IMR-90 (cell line): Measurements from ENCODE around the gene ATP8B2. TPM values are rescaled to one million over a fixed set of nuclear protein-coding genes. Genes with fewer than 3 reads are reported as not detected.
"Not testable (repeated sequence)": the region's sequence is repeated elsewhere in the genome, so short reads cannot be mapped to it uniquely, and the experiment has no call there.

Source experiments
- ATAC-seq: fragments of 200-7000 bp; cut with Tn5 transposase; 2 replicates; pipeline ENCODE4 v1.9.1; 2020; ENCODE audit warnings: low read depth, mild to moderate bottlenecking, moderate library complexity
- BruUV-seq: library from RNA; stranded (reverse); fragments of 400-500 nt; replicated peaks from 2 replicates; lab custom pipeline; 2021; lab: Mats Ljungman, UMichigan
- CTCF ChIA-PET: fragments of 300-600 bp; formaldehyde crosslinking; extraction: SDS; loops from one replicate; lab custom pipeline; 2021; ENCODE audit warnings: antibody characterized with exemption; lab: Yijun Ruan, JAX
- POLR2A ChIA-PET: fragments of 300-600 bp; sonication (Branson Sonifier 250); formaldehyde crosslinking; loops from one replicate; lab custom pipeline; 2022; ENCODE audit warnings: antibody characterized with exemption; ENCODE audit not compliant: unreplicated experiment; lab: Charles Lee
- DNase-seq: peaks from one replicate; pipeline ENCODE4 v3.0.0; 2013
- H2AFZ ChIP-seq: replicated peaks from 2 replicates; pipeline ENCODE3; 2013; ENCODE audit warnings: low read length, mild to moderate bottlenecking; ENCODE audit not compliant: poor library complexity
- H2AK5ac ChIP-seq: 2 replicates; pipeline ENCODE4 v1.6.1; 2013; ENCODE audit warnings: low read depth, low read length, inconsistent platforms
- H2AK9ac ChIP-seq: replicated peaks from 2 replicates; pipeline ENCODE3; 2013; ENCODE audit warnings: mild to moderate bottlenecking, low read depth, low read length, moderate library complexity; ENCODE audit not compliant: poor library complexity
- H2BK120ac ChIP-seq: 2 replicates; pipeline ENCODE4 v1.6.1; 2013; ENCODE audit warnings: low read depth, low read length, inconsistent platforms
- H2BK15ac ChIP-seq: 3 replicates; pipeline ENCODE4 v1.6.1; 2013; ENCODE audit warnings: low read depth, low read length, inconsistent platforms
- H2BK20ac ChIP-seq: 2 replicates; pipeline ENCODE4 v1.6.1; 2013; ENCODE audit warnings: low read depth, mild to moderate bottlenecking, inconsistent platforms, low read length, moderate library complexity
- H2BK5ac ChIP-seq: 2 replicates; pipeline ENCODE4 v1.6.1; 2013; ENCODE audit warnings: mild to moderate bottlenecking, low read depth, low read length, inconsistent platforms; ENCODE audit not compliant: poor library complexity, severe bottlenecking
- H3K14ac ChIP-seq: replicated peaks from 2 replicates; pipeline ENCODE4 v1.6.1; 2013; ENCODE audit warnings: low read depth, low read length, inconsistent platforms
- H3K18ac ChIP-seq: 2 replicates; pipeline ENCODE4 v1.6.1; 2013; ENCODE audit warnings: low read depth, low read length, control low read depth
- H3K23ac ChIP-seq: 2 replicates; pipeline ENCODE4 v1.6.1; 2013; ENCODE audit warnings: low read depth, low read length, inconsistent platforms
- H3K27ac ChIP-seq: 2 replicates; pipeline ENCODE4 v1.5.1; 2013; ENCODE audit warnings: mild to moderate bottlenecking, control low read depth, low read length; ENCODE audit not compliant: insufficient read depth
- H3K27me3 ChIP-seq: 2 replicates; pipeline ENCODE4 v1.6.1; 2013; ENCODE audit warnings: low read length; ENCODE audit not compliant: control insufficient read depth, insufficient read depth
- H3K36me3 ChIP-seq: 2 replicates; pipeline ENCODE4 v1.6.1; 2013; ENCODE audit warnings: low read length, mixed read lengths; ENCODE audit not compliant: control insufficient read depth, insufficient read depth
- H3K4ac ChIP-seq: 2 replicates; pipeline ENCODE4 v1.6.1; 2013; ENCODE audit warnings: low read depth, low read length, inconsistent platforms
- H3K4me1 ChIP-seq: 2 replicates; pipeline ENCODE4 v1.6.1; 2013; ENCODE audit warnings: low read length, mixed read lengths; ENCODE audit not compliant: control insufficient read depth, insufficient read depth
- H3K4me2 ChIP-seq: 2 replicates; pipeline ENCODE4 v1.6.1; 2013; ENCODE audit warnings: low read depth, mild to moderate bottlenecking, control low read depth, low read length, moderate library complexity
- H3K4me3 ChIP-seq: 2 replicates; pipeline ENCODE4 v1.5.1; 2013; ENCODE audit warnings: low read depth, mild to moderate bottlenecking, control low read depth, low read length, moderate library complexity; ENCODE audit not compliant: insufficient read depth
- H3K56ac ChIP-seq: 2 replicates; pipeline ENCODE4 v1.6.1; 2013; ENCODE audit warnings: low read length, inconsistent platforms; ENCODE audit not compliant: insufficient read depth; ENCODE audit errors: extremely low read depth
- H3K79me1 ChIP-seq, 2 experiments: 2 replicates each; pipeline ENCODE4 v1.6.1; 2013; ENCODE audit warnings: low read length in 2 of 2, inconsistent platforms in 1 of 2, low read depth in 1 of 2
- H3K9ac ChIP-seq: 2 replicates; pipeline ENCODE4 v1.6.1; 2013; ENCODE audit warnings: low read depth, low read length, control low read depth
- H3K9me1 ChIP-seq: 2 replicates; pipeline ENCODE4 v1.6.1; 2013; ENCODE audit warnings: low read length, inconsistent platforms; ENCODE audit not compliant: insufficient read depth
- H3K9me3 ChIP-seq: 2 replicates; pipeline ENCODE4 v1.6.1; 2013; ENCODE audit warnings: low read length; ENCODE audit not compliant: control insufficient read depth, insufficient read depth
- H4K20me1 ChIP-seq: 2 replicates; pipeline ENCODE4 v1.6.1; 2013; ENCODE audit warnings: low read length, inconsistent platforms; ENCODE audit not compliant: insufficient read depth
- H4K5ac ChIP-seq: 2 replicates; pipeline ENCODE4 v1.6.1; 2013; ENCODE audit warnings: mild to moderate bottlenecking, low read depth, low read length, control low read depth
- H4K8ac ChIP-seq, 2 experiments: 2 replicates each; pipeline ENCODE4 v1.6.1; 2013; ENCODE audit warnings: low read depth in 2 of 2, low read length in 2 of 2, control low read depth in 1 of 2, inconsistent platforms in 1 of 2
- H4K91ac ChIP-seq: 2 replicates; pipeline ENCODE4 v1.6.1; 2013; ENCODE audit warnings: low read depth, low read length, inconsistent platforms; ENCODE audit not compliant: insufficient read depth
- WGBS, 2 experiments: methylation state at CpG; one replicate each; pipeline versions ENCODE4 v1.1.5 to v1.1.7; 2013; ENCODE audit warnings: missing lambda C conversion rate in 2 of 2; ENCODE audit not compliant: insufficient read length in 1 of 2; ENCODE audit errors: extremely low coverage in 2 of 2; 5-methylcytosine and 5-hydroxymethylcytosine counted together
- dilution Hi-C: fragments of 300-500 bp; cut with HindIII; formaldehyde crosslinking; loops from one replicate; pipeline ENCODE4 v1.14.3; 2018; ENCODE audit warnings: low sequenced_read_pairs; ENCODE audit not compliant: unreplicated experiment
- in situ Hi-C: fragments of 300-500 bp; cut with MboI; formaldehyde crosslinking; loops from 3 replicates; pipeline ENCODE4 v1.14.3; 2019; ENCODE audit warnings: low sequenced_read_pairs, inconsistent platforms, mixed read lengths
- intact Hi-C: fragments of 100-400 bp; cut with micrococcal nuclease; formaldehyde crosslinking; loops from 2 replicates; pipeline ENCODE4 v1.10.0; 2022
- polyA plus RNA-seq, 3 experiments: library from polyadenylated mRNA; depleted of rRNA; stranded (reverse); fragments of >200 nt; gene quantifications; 2 replicates each; pipeline ENCODE4 v1.2.3, GENCODE V29; 2012; ENCODE audit warnings: low replicate concordance in 1 of 3
- total RNA-seq: library from RNA; depleted of rRNA; stranded (reverse); fragments of >200 nt; gene quantifications from 2 replicates; pipeline ENCODE4 v1.2.3, GENCODE V29; 2012

Gene ATP8B2
- total and polyA plus RNA-seq, 2 of the 4 experiments (the other 2 are of a cell fraction) = 79.4 to 91.0 TPM

DNA sequence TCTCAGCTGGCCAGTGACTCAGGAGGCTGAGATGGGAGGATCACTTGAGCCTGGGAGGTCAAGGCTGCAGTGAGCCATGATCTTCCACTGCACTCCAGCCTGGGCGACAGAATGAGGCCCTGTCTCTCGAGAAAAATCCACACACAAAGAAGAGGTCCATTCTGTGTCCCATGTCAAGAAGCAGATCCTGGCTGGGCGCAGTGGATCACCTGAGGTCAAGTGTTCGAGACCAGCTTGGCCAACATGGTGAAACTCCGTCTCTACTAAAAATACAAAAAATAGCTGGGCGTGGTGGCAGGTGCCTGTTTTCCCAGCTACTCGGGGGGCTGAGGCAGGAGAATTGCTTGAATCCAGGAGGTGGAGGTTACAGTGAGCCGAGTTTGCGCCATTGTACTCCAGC is 16.0 kb downstream of the ATP8B2 start:
- H3K9me3 ChIP-seq, H3K27me3 ChIP-seq, H3K56ac ChIP-seq, in situ Hi-C loops, H3K4ac ChIP-seq, H2AK9ac ChIP-seq, dilution Hi-C loops, H3K9ac ChIP-seq, H2AK5ac ChIP-seq, H3K23ac ChIP-seq, H2BK15ac ChIP-seq, POLR2A ChIA-PET, H2BK20ac ChIP-seq, intact Hi-C loops, H4K5ac ChIP-seq, DNase-seq, H2AFZ ChIP-seq, H3K18ac ChIP-seq, H3K27ac ChIP-seq, H4K91ac ChIP-seq, BruUV-seq, H3K4me3 ChIP-seq, H2BK5ac ChIP-seq, ATAC-seq, H3K4me1 ChIP-seq, H3K14ac ChIP-seq, CTCF ChIA-PET, H3K4me2 ChIP-seq, H2BK120ac ChIP-seq, H4K8ac ChIP-seq, H3K9me1 ChIP-seq: not testable (repeated sequence)
- H3K36me3 ChIP-seq = peaks cover 83% of the 10 kb centered on the region
- 92% methylated on average over 5 of the region's 9 CpGs; no CpG with 5 or more reads in 1 of the 2 experiments for WGBS, 2 experiments
- H4K20me1 ChIP-seq = peaks cover 10% of the 10 kb centered on the region; the same call in 1 of the 2 replicates
- peaks cover 14 to 39% of the 10 kb centered on the region in 2 experiments for H3K79me1 ChIP-seq
